ENCODE data around the gene WDR20.

DNA sequence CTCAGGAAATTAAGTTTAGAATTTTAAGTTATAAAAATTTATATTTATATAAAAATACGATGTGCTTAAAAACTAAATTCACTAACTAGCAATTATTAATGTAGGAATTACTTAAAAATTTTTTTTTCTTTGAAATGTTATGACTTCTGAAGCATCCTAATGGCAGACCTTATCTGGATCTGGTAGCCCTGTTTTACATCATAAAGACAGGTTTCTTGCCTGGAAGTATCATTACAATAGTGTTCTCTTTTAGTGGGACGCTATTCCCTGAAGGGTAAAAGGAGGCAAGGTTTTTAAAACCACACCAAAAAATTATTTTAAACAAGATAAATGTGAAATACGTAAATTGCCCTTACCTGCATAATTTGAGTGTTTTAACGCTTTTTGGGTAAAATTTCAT is 2.1 kb downstream of the WDR20 start:
- TF ChIP-seq, protein P1, sequence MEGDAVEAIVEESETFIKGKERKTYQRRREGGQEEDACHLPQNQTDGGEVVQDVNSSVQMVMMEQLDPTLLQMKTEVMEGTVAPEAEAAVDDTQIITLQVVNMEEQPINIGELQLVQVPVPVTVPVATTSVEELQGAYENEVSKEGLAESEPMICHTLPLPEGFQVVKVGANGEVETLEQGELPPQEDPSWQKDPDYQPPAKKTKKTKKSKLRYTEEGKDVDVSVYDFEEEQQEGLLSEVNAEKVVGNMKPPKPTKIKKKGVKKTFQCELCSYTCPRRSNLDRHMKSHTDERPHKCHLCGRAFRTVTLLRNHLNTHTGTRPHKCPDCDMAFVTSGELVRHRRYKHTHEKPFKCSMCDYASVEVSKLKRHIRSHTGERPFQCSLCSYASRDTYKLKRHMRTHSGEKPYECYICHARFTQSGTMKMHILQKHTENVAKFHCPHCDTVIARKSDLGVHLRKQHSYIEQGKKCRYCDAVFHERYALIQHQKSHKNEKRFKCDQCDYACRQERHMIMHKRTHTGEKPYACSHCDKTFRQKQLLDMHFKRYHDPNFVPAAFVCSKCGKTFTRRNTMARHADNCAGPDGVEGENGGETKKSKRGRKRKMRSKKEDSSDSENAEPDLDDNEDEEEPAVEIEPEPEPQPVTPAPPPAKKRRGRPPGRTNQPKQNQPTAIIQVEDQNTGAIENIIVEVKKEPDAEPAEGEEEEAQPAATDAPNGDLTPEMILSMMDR (IDR thresholded peaks at IDR 0.05) = no peak
- TF ChIP-seq POLR2A (IDR thresholded peaks at IDR 0.05) = no peak

All from Peyer's patch (tissue), 4 donors.